HCT116 (cell line): Measurements from ENCODE around the gene CUX1. TPM values are rescaled to one million over a fixed set of nuclear protein-coding genes. Genes with fewer than 3 reads are reported as not detected.

ENCODE experiments used
- ATAC-seq: fragments of 200-7000 bp; cut with Tn5 transposase; 2 replicates; pipeline ENCODE4 v1.9.1; 2020; ENCODE audit warnings: mild to moderate bottlenecking, moderate library complexity
- BruUV-seq: library from RNA; stranded (reverse); fragments of 400-500 nt; replicated peaks from 2 replicates; lab custom pipeline; 2021; lab: Mats Ljungman, UMichigan
- CTCF ChIA-PET: fragments of 300-600 bp; sonication (Branson Sonifier 250); formaldehyde crosslinking; loops from one replicate; lab custom pipeline; 2021; ENCODE audit warnings: antibody characterized with exemption; lab: Charles Lee
- POLR2A ChIA-PET: fragments of 300-600, 350-600 bp; sonication (Branson Sonifier 250); formaldehyde crosslinking; loops from one replicate; lab custom pipeline; 2021; ENCODE audit warnings: antibody characterized with exemption; lab: Charles Lee
- RAD21 ChIA-PET, 2 experiments: fragments of 300-600 bp; sonication (Branson Sonifier 250); formaldehyde crosslinking; loops; one replicate each; lab custom pipeline; 2023; ENCODE audit warnings: low total read pairs in 2 of 2; ENCODE audit not compliant: uncharacterized antibody in 2 of 2, unreplicated experiment in 2 of 2, low non-redundant PET in 1 of 2; lab: Charles Lee
- DNase-seq: peaks from one replicate; pipeline ENCODE4 v3.0.0-alpha.2; 2010; ENCODE audit warnings: low read depth, low spot score
- H2AFZ ChIP-seq: fragments of 200-600 bp; shearing (Covaris generic), sonication (generic); 2 replicates; pipeline ENCODE4 v1.6.1; 2017; ENCODE audit warnings: low read depth, mixed run types, mixed read lengths, antibody characterized with exemption, low read length; ENCODE audit not compliant: poor library complexity, severe bottlenecking
- H3K27ac ChIP-seq: 2 replicates; pipeline ENCODE4 v1.5.1; 2012; ENCODE audit warnings: low read depth, low read length
- H3K27me3 ChIP-seq: fragments of 200-600 bp; sonication (generic); 2 replicates; pipeline ENCODE4 v1.6.1; 2016; ENCODE audit warnings: mixed run types, low read length, mixed read lengths; ENCODE audit not compliant: insufficient read depth
- H3K36me3 ChIP-seq, 2 experiments: fragments of 200-500 bp in 1 of 2; fragments of 200-600 bp in 1 of 2; sonication (Bioruptor generic) in 1 of 2; sonication (generic) in 1 of 2; 2 replicates each; pipeline versions ENCODE4 v1.5.1 to v1.6.1; 2014 to 2016; ENCODE audit warnings: low read length in 2 of 2, inconsistent platforms in 1 of 2, mixed read lengths in 1 of 2, mixed run types in 1 of 2; ENCODE audit not compliant: insufficient read depth in 2 of 2, control insufficient read depth in 1 of 2
- H3K4me1 ChIP-seq, 2 experiments: fragments of 200-600 bp in 1 of 2; sonication (generic) in 1 of 2; 2 replicates each; pipeline versions ENCODE4 v1.5.1 to v1.6.1; 2012 to 2017; ENCODE audit warnings: low read length in 2 of 2, inconsistent platforms in 1 of 2, mild to moderate bottlenecking in 1 of 2, mixed read lengths in 1 of 2, mixed run types in 1 of 2, moderate library complexity in 1 of 2; ENCODE audit not compliant: insufficient read depth in 2 of 2, control insufficient read depth in 1 of 2
- H3K4me2 ChIP-seq: fragments of 200-600 bp; sonication (generic); 2 replicates; pipeline ENCODE4 v1.6.1; 2017; ENCODE audit warnings: mixed run types, low read length, mixed read lengths
- H3K4me3 ChIP-seq, 2 experiments: fragments of 200-600 bp in 1 of 2; sonication (generic) in 1 of 2; replicated peaks in 1 of 2; 2 replicates each; pipeline ENCODE4 v1.5.1; 2011 to 2016; ENCODE audit warnings: low read length in 2 of 2, control low read depth in 1 of 2, low read depth in 1 of 2, mild to moderate bottlenecking in 1 of 2, mixed read lengths in 1 of 2, mixed run types in 1 of 2
- H3K79me2 ChIP-seq: fragments of 200-600 bp; sonication (generic); 2 replicates; pipeline ENCODE4 v1.6.1; 2017; ENCODE audit warnings: mild to moderate bottlenecking, mixed run types, low read length, moderate library complexity, mixed read lengths; ENCODE audit not compliant: insufficient read depth
- H3K9ac ChIP-seq: fragments of 200-600 bp; sonication (generic); 2 replicates; pipeline ENCODE4 v1.6.1; 2016; ENCODE audit warnings: low read length, mixed read lengths
- H3K9me2 ChIP-seq: fragments of 200-600 bp; sonication (generic), shearing (Covaris generic); 2 replicates; pipeline ENCODE4 v1.6.1; 2017; ENCODE audit warnings: mixed run types, mild to moderate bottlenecking, moderate library complexity; ENCODE audit not compliant: insufficient read depth
- H3K9me3 ChIP-seq, 2 experiments: fragments of 200-500 bp in 1 of 2; fragments of 200-600 bp in 1 of 2; sonication (Bioruptor generic) in 1 of 2; sonication (generic) in 1 of 2; 2 replicates each; pipeline ENCODE4 v1.6.1; 2014 to 2017; ENCODE audit warnings: low read length in 2 of 2, mixed read lengths in 2 of 2, inconsistent platforms in 1 of 2, low read depth in 1 of 2, mild to moderate bottlenecking in 1 of 2, mixed run types in 1 of 2, moderate library complexity in 1 of 2; ENCODE audit not compliant: control insufficient read depth in 1 of 2, insufficient read depth in 1 of 2
- H4K20me1 ChIP-seq: fragments of 200-600 bp; sonication (generic), shearing (Covaris generic); 2 replicates; pipeline ENCODE4 v1.6.1; 2017; ENCODE audit warnings: mixed run types, mild to moderate bottlenecking, moderate library complexity; ENCODE audit not compliant: insufficient read depth
- CEBPB ChIP-seq: IDR thresholded peaks from 2 replicates; pipeline ENCODE4 v1.6.1; 2012; ENCODE audit warnings: low read depth
- EGR1 ChIP-seq: IDR thresholded peaks from 2 replicates; pipeline ENCODE4 v1.6.1; 2012; ENCODE audit warnings: low read depth
- ELF1 ChIP-seq: IDR thresholded peaks from 2 replicates; pipeline ENCODE4 v1.6.1; 2012; ENCODE audit warnings: low read depth, borderline replicate concordance
- EZH2 ChIP-seq: fragments of 200-600 bp; sonication (generic); IDR thresholded peaks from 2 replicates; pipeline ENCODE4 v1.6.1; 2017; ENCODE audit warnings: antibody characterized with exemption, mixed run types
- RAD21 ChIP-seq: IDR thresholded peaks from 2 replicates; pipeline ENCODE4 v1.6.1; 2012; ENCODE audit warnings: low read depth, mild to moderate bottlenecking
- REST ChIP-seq: IDR thresholded peaks from 2 replicates; pipeline ENCODE4 v1.6.1; 2012; ENCODE audit warnings: low read depth
- TCF7L2 ChIP-seq: IDR thresholded peaks from 2 replicates; pipeline ENCODE4 v1.7.0; 2011; ENCODE audit warnings: borderline replicate concordance, inconsistent platforms; ENCODE audit not compliant: insufficient read depth, insufficient read length; ENCODE audit errors: extremely low read depth
- ZBTB33 ChIP-seq: IDR thresholded peaks from 2 replicates; pipeline ENCODE4 v1.6.1; 2011; ENCODE audit warnings: mild to moderate bottlenecking, low read length, moderate library complexity; ENCODE audit not compliant: insufficient replicate concordance; ENCODE audit errors: extremely low read depth
- ZNF274 ChIP-seq: fragments of 200-500 bp; sonication (Bioruptor generic); IDR thresholded peaks from 2 replicates; pipeline ENCODE4 v1.6.1; 2014; ENCODE audit warnings: mild to moderate bottlenecking, low read depth, low read length, inconsistent platforms
- intact Hi-C: fragments of 100-400 bp; cut with micrococcal nuclease; formaldehyde crosslinking; loops from 2 replicates; pipeline ENCODE4 v1.10.0; 2022
- total RNA-seq: library from RNA; stranded (reverse); gene quantifications from one replicate; pipeline ENCODE4 v1.2.1, GENCODE V29; 2021; ENCODE audit not compliant: unreplicated experiment

CUX1 gene
- total RNA-seq, 1 experiment from 2014 or later, result 68.9 TPM

- BruUV-seq, result no TSS peak
- H3K9ac ChIP-seq, result no peak overlapping the region
- H3K9me2 ChIP-seq, result no peaks in the 10 kb centered on the region
- H2AFZ ChIP-seq, result no peak overlapping the region
- CTCF ChIA-PET, result no interaction called here
- H3K27me3 ChIP-seq, result no peaks in the 10 kb centered on the region
- no peak for TF ChIP-seq ELF1
- no peak for TF ChIP-seq RAD21
- TF ChIP-seq ZNF274, result no peak
- TF ChIP-seq REST, result no peak
- no peak for TF ChIP-seq ZBTB33
- no peak for TF ChIP-seq EGR1
- TF ChIP-seq TCF7L2, result no peak
- TF ChIP-seq EZH2, result no peak
- no peak for TF ChIP-seq CEBPB
- H3K36me3 ChIP-seq, result no peaks in the 10 kb centered on the region
- POLR2A ChIA-PET, result no interaction called here
- DNase-seq (no peak), ATAC-seq (no peak)
- H3K27ac ChIP-seq, result no peak overlapping the region
- H3K4me3 ChIP-seq, result no peak overlapping the region
- no peaks in the 10 kb centered on the region for H3K79me2 ChIP-seq
- H3K4me2 ChIP-seq, result no peak overlapping the region
- H3K9me3 ChIP-seq, result no peaks in the 10 kb centered on the region
- H4K20me1 ChIP-seq, result no peaks in the 10 kb centered on the region
- intact Hi-C loops, result no loop called here
- peaks cover 0 to 3% of the 10 kb centered on the region in 2 experiments; a peak in 1 of 4 replicates for H3K4me1 ChIP-seq
- RAD21 ChIA-PET, result no interaction called here
Observed at GRCh38 chr7:102296514-102296913, 479.1 kb downstream of the CUX1 start.
